ENCODE data around the gene RNF220. TPM values are rescaled to one million over a fixed set of nuclear protein-coding genes. Genes with fewer than 3 reads are reported as not detected.

Gene RNF220
- total and polyA plus RNA-seq, 2 of the 4 experiments (the other 2 are of a cell fraction) = 71.8 to 77.1 TPM

DNA sequence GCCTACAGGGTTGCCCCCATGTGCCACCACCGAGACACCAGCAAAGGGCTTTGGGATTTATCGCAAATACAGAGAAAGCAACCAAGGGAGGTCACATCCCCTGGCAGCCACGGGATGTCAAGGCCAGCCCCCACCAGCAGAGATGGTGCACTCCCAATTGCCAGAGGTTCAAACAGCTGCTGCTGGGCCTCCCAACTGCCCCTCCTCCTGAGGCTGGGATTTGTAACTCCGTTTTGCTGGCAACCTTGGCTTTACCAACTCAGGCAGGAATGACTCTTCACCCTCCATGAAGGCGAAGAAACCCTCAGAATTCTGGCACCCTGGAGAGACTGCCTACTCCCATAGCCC is 257.6 kb downstream of the RNF220 start:
- Histone ChIP-seq H4K8ac (ENCODE audit: low read depth in 2 of 2, low read length in 2 of 2) (no peak overlapping the region), H3K4me1 (ENCODE audit: control insufficient read depth, insufficient read depth, low read length) (0 out of 2 replicates have a peak, but pooled peaks cover 2% of the 10 kb centered on the region), H3K36me3 (ENCODE audit: control insufficient read depth, insufficient read depth, low read length) (no peaks in the 10 kb centered on the region), H3K23ac (ENCODE audit: low read depth, low read length) (no peak overlapping the region), H2BK120ac (ENCODE audit: low read depth, low read length) (no peak overlapping the region), H3K4ac (ENCODE audit: low read depth, low read length) (no peak overlapping the region), H3K9me1 (ENCODE audit: insufficient read depth, low read length) (no peaks in the 10 kb centered on the region), H3K79me1 (ENCODE audit: low read depth in 1 of 2, low read length in 2 of 2) (no peaks in the 10 kb centered on the region), H2AFZ (replicated peaks; ENCODE audit: low read length, poor library complexity) (no peak overlapping the region), H4K91ac (ENCODE audit: insufficient read depth, low read depth, low read length) (no peak overlapping the region), H4K20me1 (ENCODE audit: insufficient read depth, low read length) (no peaks in the 10 kb centered on the region), H2BK5ac (ENCODE audit: low read depth, low read length, poor library complexity, severe bottlenecking) (no peak overlapping the region), H3K56ac (ENCODE audit: extremely low read depth, insufficient read depth, low read length) (no peak overlapping the region), H3K27ac (ENCODE audit: insufficient read depth, low read length) (no peak overlapping the region), H3K9me3 (ENCODE audit: control insufficient read depth, insufficient read depth, low read length) (no peaks in the 10 kb centered on the region), H2BK20ac (ENCODE audit: low read depth, low read length) (no peak overlapping the region), H2AK9ac (replicated peaks; ENCODE audit: low read depth, low read length, poor library complexity) (peak overlapping the region; percentile 9), H3K18ac (ENCODE audit: low read depth, low read length) (no peak overlapping the region), H3K9ac (ENCODE audit: low read depth, low read length) (no peak overlapping the region), H3K4me2 (ENCODE audit: low read depth, low read length) (no peak overlapping the region), H3K27me3 (ENCODE audit: control insufficient read depth, insufficient read depth, low read length) (no peaks in the 10 kb centered on the region), H2BK15ac (ENCODE audit: low read depth, low read length) (no peak overlapping the region), H4K5ac (ENCODE audit: low read depth, low read length) (no peak overlapping the region), H3K14ac (replicated peaks; ENCODE audit: low read depth, low read length) (no peak overlapping the region), H3K4me3 (ENCODE audit: insufficient read depth, low read depth, low read length) (no peak overlapping the region), H2AK5ac (ENCODE audit: low read depth, low read length) (no peak overlapping the region)
- ATAC-seq (ENCODE audit: low read depth) (no peak), DNase-seq (no peak)
- 64% methylated on average over 2 of the region's 5 CpGs; no CpG with 5 or more reads in 1 of the 2 experiments for WGBS, 2 experiments (ENCODE audit: extremely low coverage in 2 of 2, insufficient read length in 1 of 2)
- no TSS peak for BruUV-seq (replicated peaks)
- dilution Hi-C loops (cut with HindIII; ENCODE audit: low sequenced_read_pairs, unreplicated experiment) (no loop called here), intact Hi-C loops (cut with micrococcal nuclease) (no loop called here), in situ Hi-C loops (cut with MboI; ENCODE audit: low sequenced_read_pairs) (no loop called here)
- ChIA-PET POLR2A (ENCODE audit: unreplicated experiment) (interaction anchor here (0.6 kb wide), 1 partner anchor 40 kb away, joined by 3 read pairs; no protein-coding TSS in a partner anchor), CTCF (no interaction called here)
- TF ChIP-seq RFX5 (IDR thresholded peaks at IDR 0.05; ENCODE audit: low read depth, low read length) (no peak), MAFK (IDR thresholded peaks at IDR 0.05; ENCODE audit: low read depth, low read length) (no peak), FOS (IDR thresholded peaks at IDR 0.05; ENCODE audit: low read depth, low read length) (no peak), NFE2L2 (IDR thresholded peaks at IDR 0.05; ENCODE audit: low read depth, low read length) (no peak), RCOR1 (IDR thresholded peaks at IDR 0.05; ENCODE audit: insufficient replicate concordance, low read length) (no peak), CEBPB (IDR thresholded peaks at IDR 0.05; ENCODE audit: low read depth, low read length) (no peak), MAZ (IDR thresholded peaks at IDR 0.05; ENCODE audit: borderline replicate concordance, low read depth, low read length) (no peak), MXI1 (IDR thresholded peaks at IDR 0.05; ENCODE audit: borderline replicate concordance, low read depth, low read length) (no peak)
- TF ChIP-seq, protein P1, sequence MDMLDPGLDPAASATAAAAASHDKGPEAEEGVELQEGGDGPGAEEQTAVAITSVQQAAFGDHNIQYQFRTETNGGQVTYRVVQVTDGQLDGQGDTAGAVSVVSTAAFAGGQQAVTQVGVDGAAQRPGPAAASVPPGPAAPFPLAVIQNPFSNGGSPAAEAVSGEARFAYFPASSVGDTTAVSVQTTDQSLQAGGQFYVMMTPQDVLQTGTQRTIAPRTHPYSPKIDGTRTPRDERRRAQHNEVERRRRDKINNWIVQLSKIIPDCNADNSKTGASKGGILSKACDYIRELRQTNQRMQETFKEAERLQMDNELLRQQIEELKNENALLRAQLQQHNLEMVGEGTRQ (IDR thresholded peaks at IDR 0.05; ENCODE audit: low read depth, low read length) = no peak
